Urinary bladder (tissue), 4 donors: ENCODE results near the gene SYK. TPM values are rescaled to one million over a fixed set of nuclear protein-coding genes. Genes with fewer than 3 reads are reported as not detected.

Experiments
- DNase-seq: peaks from one replicate; pipeline ENCODE4 v3.0.0-alpha.2; 2015; ENCODE audit errors: extremely low spot score
- H3K27ac ChIP-seq: one replicate; pipeline ENCODE4 v1.5.1; 2013; ENCODE audit warnings: low read depth, mild to moderate bottlenecking, moderate library complexity
- H3K36me3 ChIP-seq: one replicate; pipeline ENCODE4 v1.6.1; 2013; ENCODE audit warnings: mild to moderate bottlenecking, moderate library complexity; ENCODE audit not compliant: insufficient read depth
- H3K4me1 ChIP-seq: one replicate; pipeline ENCODE4 v1.6.1; 2013; ENCODE audit warnings: mild to moderate bottlenecking, moderate library complexity; ENCODE audit not compliant: insufficient read depth
- H3K4me3 ChIP-seq: one replicate; pipeline ENCODE4 v1.5.1; 2013; ENCODE audit warnings: low read depth, low read length
- WGBS: extraction: QIAGEN DNeasy Blood & Tissue Kit; methylation state at CpG from one replicate; pipeline ENCODE4 v1.1.7; 2013; 5-methylcytosine and 5-hydroxymethylcytosine counted together
- polyA plus RNA-seq: library from polyadenylated mRNA; stranded (reverse); fragments of 200-250 nt; gene quantifications from one replicate; pipeline ENCODE4 v1.2.3, GENCODE V29; 2013
- total RNA-seq: library from RNA; depleted of rRNA; stranded (reverse); fragments of >200 nt; gene quantifications from one replicate; pipeline ENCODE4 v1.2.3, GENCODE V29; 2014
- donor health status: healthy with polysubstance abuse.
- donor health status: healthy.

SYK gene
- total and polyA plus RNA-seq, 2 donors, result 5.7 to 12.1 TPM

DNA sequence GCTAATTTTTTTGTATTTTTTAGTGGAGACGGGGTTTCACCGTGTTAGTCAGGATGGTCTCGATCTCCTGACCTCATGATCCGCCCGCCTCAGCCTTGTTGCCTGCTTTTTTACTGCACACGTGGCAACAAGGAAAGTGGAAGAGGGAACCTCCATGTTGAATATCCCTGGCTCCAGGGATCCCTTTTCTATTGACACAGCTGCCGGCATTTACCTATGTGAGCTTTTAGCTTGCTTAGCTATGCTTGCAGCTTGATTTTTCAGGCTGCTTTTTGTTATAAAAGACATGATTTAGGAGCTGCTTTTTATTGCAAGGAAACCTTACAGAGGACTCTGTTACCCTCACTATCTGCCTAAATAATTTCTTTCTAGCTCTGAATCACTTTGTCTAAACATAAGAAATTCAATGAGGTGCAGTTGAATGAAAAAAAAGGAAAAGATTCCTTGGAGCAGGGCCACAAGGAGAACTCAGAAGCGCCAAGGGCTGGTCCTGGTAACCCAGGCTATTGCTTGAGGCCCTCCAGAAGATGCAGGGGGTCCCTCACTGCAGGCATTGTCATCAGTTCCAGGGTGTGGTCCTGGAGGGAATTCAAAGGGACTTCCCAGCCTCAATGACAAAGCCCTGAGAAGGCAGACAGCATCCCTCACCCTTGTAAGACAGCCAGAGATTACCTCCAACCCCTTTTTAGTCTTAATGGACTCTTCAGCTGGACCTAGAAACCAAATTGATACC lies 89.9 kb downstream of the SYK start:
- no peak overlapping the region for H3K4me3 ChIP-seq
- 80% methylated on average over 8 of the region's 8 CpGs for WGBS
- no peak for DNase-seq
- H3K27ac ChIP-seq, result no peak overlapping the region
- H3K4me1 ChIP-seq, result no peaks in the 10 kb centered on the region
- no peaks in the 10 kb centered on the region for H3K36me3 ChIP-seq

DNA sequence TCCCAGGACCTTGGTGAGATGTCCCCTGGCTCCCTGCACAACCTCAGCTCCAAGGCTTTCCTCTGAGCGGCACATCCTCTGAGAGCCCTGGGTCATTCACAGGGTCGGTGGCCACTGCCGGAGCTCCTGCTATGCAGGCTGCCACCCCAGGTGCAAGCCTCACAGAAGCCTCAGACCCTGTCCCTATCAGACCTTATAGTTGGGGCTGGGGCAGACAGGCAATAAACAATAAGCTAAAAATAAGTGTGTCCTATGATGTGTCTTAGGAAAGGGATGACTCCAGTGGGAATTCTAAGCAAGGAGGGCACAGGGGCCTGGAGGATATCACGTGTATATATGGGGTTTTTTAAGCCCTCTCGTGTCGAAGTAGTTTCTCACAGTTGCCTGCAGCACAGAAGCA lies 91.3 kb downstream of the SYK start:
- H3K36me3 ChIP-seq, result no peaks in the 10 kb centered on the region
- WGBS, result 73% methylated on average over 6 of the region's 6 CpGs
- DNase-seq, result no peak
- H3K4me1 ChIP-seq, result no peaks in the 10 kb centered on the region
- H3K27ac ChIP-seq, result no peak overlapping the region
- no peak overlapping the region for H3K4me3 ChIP-seq

DNA sequence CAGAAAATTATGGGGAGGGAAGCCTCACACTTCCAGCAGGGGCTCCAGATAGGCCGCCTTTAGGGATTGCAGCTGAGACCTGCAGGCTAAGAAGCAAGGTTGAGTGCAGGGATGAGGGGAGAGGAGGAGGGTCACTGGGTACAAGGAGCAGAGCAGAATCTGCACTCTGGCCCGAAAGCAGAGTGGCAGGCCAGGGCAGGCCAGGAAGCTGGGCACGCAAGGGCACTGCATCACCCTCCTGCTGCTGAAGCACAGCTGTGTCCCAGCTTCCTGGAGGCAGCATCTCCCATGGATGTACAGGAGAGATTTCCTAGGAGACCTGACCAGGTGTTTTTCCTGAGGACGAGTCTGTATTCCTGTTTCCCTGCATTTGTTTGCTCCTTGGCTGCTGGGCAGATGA lies 92.1 kb downstream of the SYK start:
- DNase-seq, result no peak
- WGBS, result 88% methylated on average over 4 of the region's 4 CpGs
- no peak overlapping the region for H3K4me3 ChIP-seq
- no peaks in the 10 kb centered on the region for H3K4me1 ChIP-seq
- H3K36me3 ChIP-seq, result no peaks in the 10 kb centered on the region
- H3K27ac ChIP-seq, result no peak overlapping the region

DNA sequence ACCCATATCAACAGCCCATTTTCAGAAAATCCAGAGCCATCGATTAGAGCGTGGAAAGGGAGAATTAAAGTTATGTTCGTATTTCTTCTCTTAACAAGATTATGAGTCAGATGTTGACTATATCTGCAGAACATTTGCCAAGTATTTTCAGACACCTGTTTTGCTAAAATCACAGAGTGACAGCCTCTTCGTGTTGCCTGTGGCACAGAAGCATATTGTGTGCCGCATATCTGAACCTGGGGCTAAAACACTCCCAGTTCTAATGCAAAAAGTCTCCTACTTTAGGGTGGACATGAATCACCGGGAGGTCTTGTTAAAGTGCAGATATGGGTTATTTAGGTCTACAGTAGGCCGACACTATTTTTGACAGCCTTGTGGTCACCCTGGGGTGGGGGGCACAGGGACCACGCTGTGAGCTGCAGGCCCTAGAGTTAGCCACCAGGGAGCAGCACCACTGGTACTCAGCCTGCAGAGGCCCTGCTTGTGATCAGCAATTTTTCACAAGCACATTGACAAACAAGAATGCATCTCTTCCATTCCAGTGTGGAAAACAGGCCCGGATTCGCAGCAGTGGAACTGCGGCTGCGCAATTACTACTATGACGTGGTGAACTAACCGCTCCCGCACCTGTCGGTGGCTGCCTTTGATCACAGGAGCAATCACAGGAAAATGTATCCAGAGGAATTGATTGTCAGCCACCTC lies 93.5 kb downstream of the SYK start:
- Histone ChIP-seq H3K27ac (no peak overlapping the region), H3K4me3 (no peak overlapping the region), H3K36me3 (no peaks in the 10 kb centered on the region), H3K4me1 (no peaks in the 10 kb centered on the region)
- 83% methylated on average over 16 of the region's 16 CpGs for WGBS
- DNase-seq, result no peak

DNA sequence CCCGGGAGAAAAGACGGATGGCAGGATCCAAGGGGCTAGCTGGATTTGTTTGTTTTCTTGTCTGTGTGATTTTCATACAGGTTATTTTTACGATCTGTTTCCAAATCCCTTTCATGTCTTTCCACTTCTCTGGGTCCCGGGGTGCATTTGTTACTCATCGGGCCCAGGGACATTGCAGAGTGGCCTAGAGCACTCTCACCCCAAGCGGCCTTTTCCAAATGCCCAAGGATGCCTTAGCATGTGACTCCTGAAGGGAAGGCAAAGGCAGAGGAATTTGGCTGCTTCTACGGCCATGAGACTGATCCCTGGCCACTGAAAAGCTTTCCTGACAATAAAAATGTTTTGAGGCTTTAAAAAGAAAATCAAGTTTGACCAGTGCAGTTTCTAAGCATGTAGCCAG lies 94.2 kb downstream of the SYK start:
- 71% methylated on average over 7 of the region's 7 CpGs for WGBS
- Histone ChIP-seq H3K4me1 (no peaks in the 10 kb centered on the region), H3K4me3 (no peak overlapping the region), H3K27ac (no peak overlapping the region), H3K36me3 (no peaks in the 10 kb centered on the region)
- no peak for DNase-seq

DNA sequence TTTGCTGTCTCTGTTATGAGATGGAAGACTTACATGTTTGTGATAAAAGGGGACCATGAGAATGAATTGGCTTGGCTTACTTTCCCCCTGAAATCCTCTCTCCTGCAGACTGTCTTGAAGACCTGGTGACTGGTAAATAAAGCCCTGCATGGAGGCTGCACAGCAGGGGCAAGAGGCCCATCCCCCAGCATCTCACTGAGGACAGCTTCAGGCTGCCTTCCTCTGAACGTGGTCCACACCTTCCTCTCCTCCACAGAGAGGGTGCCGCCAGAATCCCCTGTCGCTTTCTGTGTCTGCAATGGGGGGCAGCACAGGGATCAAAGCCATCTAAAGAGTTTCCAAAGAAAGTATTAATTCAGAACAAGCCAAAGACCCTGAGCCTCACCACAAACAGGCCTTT lies 94.6 kb downstream of the SYK start:
- WGBS, result 77% methylated on average over 3 of the region's 3 CpGs
- no peak overlapping the region for H3K27ac ChIP-seq

DNA sequence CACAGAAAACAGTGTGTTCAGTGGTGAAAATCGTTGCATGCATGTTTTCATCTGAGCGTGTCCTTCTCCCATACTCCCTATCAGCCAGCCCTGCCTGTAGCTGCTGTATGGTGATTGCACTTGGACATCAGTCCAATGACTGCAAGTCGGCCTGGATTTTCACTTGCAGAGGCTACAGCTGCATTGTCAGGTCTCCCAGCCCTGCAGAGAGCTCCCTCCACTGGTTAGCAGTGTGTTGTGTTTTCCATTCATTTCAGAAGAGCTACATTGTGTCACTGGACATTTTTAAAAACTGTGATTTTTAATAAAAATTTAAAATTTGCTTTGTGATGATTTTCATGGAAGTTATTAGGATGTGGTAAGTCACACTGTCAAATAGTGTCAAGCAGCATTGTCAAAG lies 96.6 kb downstream of the SYK start:
- no peak for DNase-seq
- WGBS, result 76% methylated on average over 3 of the region's 3 CpGs
- Histone ChIP-seq H3K4me3 (no peak overlapping the region), H3K27ac (no peak overlapping the region), H3K4me1 (no peaks in the 10 kb centered on the region), H3K36me3 (no peaks in the 10 kb centered on the region)

More for the DNA sequence above, 94.6 kb downstream of the SYK start:
- no peak for DNase-seq
- Histone ChIP-seq H3K4me1 (no peaks in the 10 kb centered on the region), H3K36me3 (no peaks in the 10 kb centered on the region), H3K4me3 (no peak overlapping the region)

DNA sequence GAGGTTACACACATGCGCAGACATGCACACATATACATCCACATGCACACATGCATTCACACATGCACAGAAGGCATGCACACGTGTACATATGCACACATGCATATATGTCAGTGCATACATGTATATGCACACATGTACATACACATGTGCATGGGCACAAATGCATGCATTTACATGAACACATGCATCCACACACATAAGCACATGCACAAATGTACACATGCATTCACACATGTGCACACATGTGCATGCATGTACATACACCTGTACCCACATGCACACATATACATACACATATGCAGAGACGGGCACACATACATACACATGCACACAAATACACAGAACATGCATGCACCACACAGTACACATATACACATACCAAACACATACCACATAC lies 97.7 kb downstream of the SYK start:
- H3K36me3 ChIP-seq, result no peaks in the 10 kb centered on the region
- no peak overlapping the region for H3K4me3 ChIP-seq
- no peak for DNase-seq
- H3K4me1 ChIP-seq, result no peaks in the 10 kb centered on the region
- 94% methylated on average over 3 of the region's 3 CpGs for WGBS
- H3K27ac ChIP-seq, result no peak overlapping the region

DNA sequence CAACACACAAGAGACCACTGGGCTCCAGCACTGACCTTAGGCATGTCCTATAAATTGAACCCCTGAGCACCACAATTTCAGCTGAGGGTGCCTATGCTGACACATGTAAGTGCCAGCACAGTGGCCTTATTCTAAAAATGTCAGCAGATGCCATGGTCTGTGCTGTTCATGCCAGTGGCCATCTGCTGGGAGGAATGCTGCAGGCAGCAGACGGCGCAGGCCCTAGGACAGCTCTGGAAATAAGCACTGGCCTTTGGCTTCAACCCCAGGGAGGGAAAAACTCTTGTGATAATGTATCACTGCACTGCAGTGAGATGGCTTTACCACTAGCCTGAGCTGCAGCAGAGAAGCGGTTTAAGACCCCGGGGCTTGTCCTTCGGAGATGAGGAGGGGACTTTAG lies 98.5 kb downstream of the SYK start:
- WGBS, result 40% methylated on average over 5 of the region's 5 CpGs
- H3K36me3 ChIP-seq, result no peaks in the 10 kb centered on the region
- H3K4me3 ChIP-seq, result no peak overlapping the region
- no peaks in the 10 kb centered on the region for H3K4me1 ChIP-seq
- no peak for DNase-seq
- no peak overlapping the region for H3K27ac ChIP-seq

DNA sequence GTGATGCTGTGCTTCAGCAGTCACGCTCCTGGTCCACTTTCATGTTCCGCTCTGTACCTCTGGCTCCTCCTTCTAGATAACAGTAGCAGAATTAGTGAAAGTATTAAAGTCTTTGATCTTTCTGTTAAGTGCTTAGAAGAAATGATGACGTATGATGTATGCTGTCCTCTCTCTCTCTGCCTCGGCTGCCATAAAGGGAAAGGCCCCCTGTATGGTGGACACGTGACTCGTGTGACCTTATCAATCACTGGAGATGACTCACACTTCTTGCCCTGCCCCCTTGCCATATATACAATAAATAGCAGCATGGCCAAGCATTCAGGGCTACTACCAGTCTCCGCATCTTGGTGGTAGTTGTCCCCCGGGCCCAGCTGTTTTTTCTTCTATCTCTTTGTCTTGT lies 100.3 kb downstream of the SYK start:
- WGBS, result 87% methylated on average over 8 of the region's 8 CpGs
- H3K27ac ChIP-seq, result no peak overlapping the region
- H3K4me3 ChIP-seq, result no peak overlapping the region
- no peaks in the 10 kb centered on the region for H3K36me3 ChIP-seq
- no peaks in the 10 kb centered on the region for H3K4me1 ChIP-seq
- no peak for DNase-seq

DNA sequence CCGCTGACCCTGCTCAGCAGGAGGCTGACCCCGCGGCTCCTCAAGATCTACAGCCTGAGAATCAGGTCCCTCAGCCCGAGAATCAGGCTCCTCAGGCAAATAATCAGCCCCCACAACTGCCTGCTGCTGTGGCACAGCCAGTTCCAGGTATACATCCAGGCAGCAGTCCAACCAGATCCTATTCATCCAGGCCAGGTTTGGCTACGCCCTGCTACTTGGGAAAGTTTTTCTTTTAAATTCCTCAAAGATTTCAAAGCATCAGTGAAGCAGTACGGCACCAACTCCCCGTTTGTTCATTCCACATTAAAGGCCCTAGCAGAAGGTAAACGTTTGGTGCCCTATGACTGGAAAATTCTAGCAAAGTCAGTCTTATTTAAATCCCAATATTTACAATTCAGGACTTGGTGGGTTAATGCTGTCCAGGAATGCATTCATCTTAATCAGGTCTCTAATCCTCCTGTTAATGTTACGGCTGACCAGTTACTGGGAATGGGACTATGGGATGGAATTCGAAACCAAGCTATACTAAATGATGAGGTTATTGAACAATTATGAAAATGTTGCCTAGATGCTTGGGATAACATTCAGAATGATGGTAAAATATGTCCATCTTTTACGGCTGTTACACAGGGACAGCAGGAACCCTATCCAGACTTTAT lies 102.3 kb downstream of the SYK start:
- 72% methylated on average over 11 of the region's 11 CpGs for WGBS
- DNase-seq, result no peak
- Histone ChIP-seq H3K27ac (no peak overlapping the region), H3K36me3 (no peaks in the 10 kb centered on the region), H3K4me1 (no peaks in the 10 kb centered on the region), H3K4me3 (no peak overlapping the region)

DNA sequence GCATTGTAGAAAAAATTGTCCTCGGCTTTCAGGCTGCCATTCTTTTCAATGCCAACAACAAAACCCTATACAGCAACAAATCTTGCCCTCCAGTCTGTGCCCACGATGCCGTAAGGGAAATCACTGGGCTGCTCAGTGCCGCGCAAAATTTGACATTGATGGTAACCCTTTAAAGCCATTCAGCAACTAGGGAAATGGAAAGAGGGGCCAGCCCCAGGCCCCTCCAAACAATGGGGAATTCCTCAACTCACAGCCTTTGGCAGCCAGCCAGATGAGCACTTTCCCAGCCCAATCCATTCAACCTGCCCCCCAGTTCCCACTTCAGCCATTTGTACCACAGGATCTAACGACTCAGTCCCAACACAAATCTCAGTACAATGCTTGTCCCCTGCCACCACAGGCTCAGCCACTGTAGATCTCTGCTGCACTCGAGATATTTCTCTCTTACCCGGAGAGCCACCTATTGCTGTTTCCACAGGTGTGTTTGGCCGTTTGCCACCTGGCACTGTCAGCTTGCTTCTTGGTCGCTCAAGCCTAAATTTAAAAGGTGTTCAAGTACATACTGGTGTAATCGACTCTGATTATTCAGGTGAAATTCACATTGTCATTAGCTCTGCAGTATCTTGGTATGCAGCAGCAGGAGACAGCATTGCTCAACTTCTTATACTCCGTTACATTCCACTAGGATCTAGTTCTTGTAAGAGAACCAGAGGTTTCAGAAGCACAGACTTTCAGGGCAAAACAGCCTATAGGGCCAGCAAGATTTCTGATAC lies 103.3 kb downstream of the SYK start:
- DNase-seq, result no peak
- no peaks in the 10 kb centered on the region for H3K4me1 ChIP-seq
- WGBS, result 88% methylated on average over 12 of the region's 12 CpGs
- H3K4me3 ChIP-seq, result no peak overlapping the region
- H3K36me3 ChIP-seq, result no peaks in the 10 kb centered on the region
- no peak overlapping the region for H3K27ac ChIP-seq

DNA sequence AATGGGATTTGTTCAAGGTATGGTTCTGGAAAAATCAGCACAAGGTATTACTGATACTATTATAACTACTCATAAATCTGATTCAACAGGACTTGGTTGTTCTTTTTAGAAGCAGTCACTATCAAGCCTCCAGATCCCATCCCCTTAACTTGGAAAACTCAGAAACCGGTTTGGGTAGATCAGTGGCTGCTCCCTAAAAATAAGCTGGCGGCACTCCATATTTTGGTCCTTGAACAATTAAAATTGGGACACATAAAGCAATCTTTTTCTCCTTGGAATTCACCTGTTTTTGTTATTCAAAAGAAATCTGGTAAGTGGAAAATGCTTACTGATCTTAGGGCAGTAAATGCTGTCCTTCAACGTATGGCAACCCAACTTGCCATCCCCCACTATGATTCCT lies 104.2 kb downstream of the SYK start:
- Histone ChIP-seq H3K4me1 (no peaks in the 10 kb centered on the region), H3K36me3 (no peaks in the 10 kb centered on the region), H3K27ac (no peak overlapping the region), H3K4me3 (no peak overlapping the region)
- DNase-seq, result no peak
- WGBS, result 96% methylated on average over 3 of the region's 3 CpGs
